Activated T-helper 1 cell treated with Interleukin-2 at 50 U/mL for 16 hours (primary cell): ENCODE data around the gene MMP27.

Source experiments
- DNase-seq: peaks from one replicate; pipeline ENCODE4 v3.0.0-alpha.2; 2020; ENCODE audit warnings: low read depth

The MMP27 gene

GRCh38 chr11:102695201-102695600 lies 10.4 kb downstream of the MMP27 start:
- no peak for DNase-seq

GRCh38 chr11:102685754-102686153 lies 19.8 kb downstream of the MMP27 start:
- no peak for DNase-seq

- no peak for DNase-seq
These were observed 20.2 kb downstream of the MMP27 start for GRCh38 chr11:102685338-102685737.

GRCh38 chr11:102683277-102683676 lies 22.3 kb downstream of the MMP27 start:
- DNase-seq, result no peak

GRCh38 chr11:102680945-102681344 lies 24.6 kb downstream of the MMP27 start:
- DNase-seq, result no peak

- DNase-seq, result no peak
These were observed 27.5 kb downstream of the MMP27 start for GRCh38 chr11:102678022-102678421.

GRCh38 chr11:102676084-102676483 lies 29.5 kb downstream of the MMP27 start:
- DNase-seq, result no peak

GRCh38 chr11:102669664-102670063 lies 35.9 kb downstream of the MMP27 start:
- DNase-seq, result no peak

GRCh38 chr11:102666331-102666957 lies 39.1 kb downstream of the MMP27 start:
- no peak for DNase-seq

GRCh38 chr11:102664001-102664752 lies 41.4 kb downstream of the MMP27 start:
- no peak for DNase-seq

GRCh38 chr11:102662607-102663006 lies 43.0 kb downstream of the MMP27 start:
- no peak for DNase-seq

- DNase-seq, result no peak
These were observed 44.5 kb downstream of the MMP27 start for GRCh38 chr11:102661040-102661439.

- no peak for DNase-seq
These were observed 49.0 kb downstream of the MMP27 start for GRCh38 chr11:102656528-102656927.

- no peak for DNase-seq
These were observed 50.0 kb downstream of the MMP27 start for GRCh38 chr11:102655547-102655946.

- no peak for DNase-seq
These were observed 50.8 kb downstream of the MMP27 start for GRCh38 chr11:102654761-102655160.

GRCh38 chr11:102653744-102654291 lies 51.8 kb downstream of the MMP27 start:
- DNase-seq, result no peak

- DNase-seq, result no peak
These were observed 58.1 kb downstream of the MMP27 start for GRCh38 chr11:102647430-102647829.

- no peak for DNase-seq
These were observed 61.6 kb downstream of the MMP27 start for GRCh38 chr11:102643941-102644340.
